Breast epithelium (tissue), 3 donors: Measurements from ENCODE around the gene ANKRD37.

Experiments
- CTCF ChIP-seq, 3 donors: fragments of 450-650 bp; IDR thresholded peaks; one replicate each; pipeline ENCODE4 v1.5.1; 2016 to 2017; ENCODE audit warnings: antibody characterized with exemption in 3 of 3, mild to moderate bottlenecking in 3 of 3, moderate library complexity in 3 of 3
- POLR2A ChIP-seq: fragments of 450-650 bp; IDR thresholded peaks from one replicate; pipeline ENCODE4 v1.6.1; 2016; ENCODE audit warnings: antibody characterized with exemption, mild to moderate bottlenecking, moderate library complexity

DNA sequence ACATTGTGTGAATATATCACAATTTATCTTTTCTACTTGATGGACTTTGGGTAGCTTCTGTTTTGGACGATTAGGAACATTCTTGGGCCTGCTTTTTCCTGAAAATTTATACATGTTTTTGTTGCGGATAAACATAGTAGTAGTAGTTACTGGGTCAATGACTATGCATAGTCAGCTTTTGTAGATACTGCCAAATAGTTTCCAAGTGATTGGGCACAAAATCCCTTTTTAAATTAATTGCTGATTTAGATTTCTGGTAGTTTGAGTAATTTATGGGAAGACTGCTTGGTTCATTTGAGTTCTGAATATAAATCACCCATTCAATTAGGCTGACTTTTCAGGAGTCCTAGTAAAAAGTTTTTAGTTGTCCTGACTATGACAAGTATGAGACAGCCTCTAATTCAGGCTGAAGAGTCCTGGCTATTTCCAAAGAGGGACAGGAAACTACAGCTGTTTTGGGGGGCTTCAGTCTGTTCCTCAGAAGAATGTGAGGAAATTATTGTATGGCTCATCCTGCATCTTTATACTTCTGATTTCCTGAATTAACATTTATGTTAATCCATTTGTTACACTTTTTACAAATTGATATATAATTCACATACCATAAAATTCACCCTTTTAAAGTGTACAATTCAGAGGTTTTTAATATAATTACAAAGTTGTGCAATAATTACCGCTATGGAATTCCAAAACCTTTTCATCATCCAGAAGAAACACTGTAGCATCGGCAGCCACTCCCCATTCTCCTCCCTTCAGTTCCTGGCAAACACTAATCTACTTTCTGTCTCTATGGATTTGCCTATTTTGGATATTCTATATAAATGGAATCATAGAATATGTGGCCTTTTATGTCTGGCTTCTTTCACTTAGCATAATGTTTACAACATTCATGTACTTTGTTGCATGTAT, 15.1 kb upstream of the ANKRD37 start:
- no peak for TF ChIP-seq POLR2A
- no peak for TF ChIP-seq CTCF (IDR thresholded peaks at IDR 0.05)
